Trophoblast cell (in vitro differentiated cells and primary cell): ENCODE measurements around the gene HIGD1C.
A peak's percentile ranks its signal among the peaks of the same experiment; 100 is the strongest.

ENCODE experiments used
- DNase-seq, 2 donors: peaks; one replicate each; pipeline ENCODE4 v3.0.0-alpha.2; 2016
- H2AFZ ChIP-seq: 2 replicates; pipeline ENCODE4 v1.6.1; 2013; ENCODE audit warnings: low read length, moderate library complexity, mild to moderate bottlenecking; ENCODE audit not compliant: insufficient read depth, poor library complexity
- H2AK5ac ChIP-seq: 2 replicates; pipeline ENCODE4 v1.6.1; 2013; ENCODE audit warnings: mild to moderate bottlenecking, low read length
- H2BK120ac ChIP-seq: 2 replicates; pipeline ENCODE4 v1.6.1; 2013; ENCODE audit warnings: low read length, mild to moderate bottlenecking, moderate library complexity; ENCODE audit not compliant: insufficient read depth, poor library complexity
- H2BK12ac ChIP-seq: 2 replicates; pipeline ENCODE4 v1.6.1; 2013; ENCODE audit warnings: mild to moderate bottlenecking, low read length, moderate library complexity
- H2BK5ac ChIP-seq: 2 replicates; pipeline ENCODE4 v1.6.1; 2013; ENCODE audit warnings: low read length, low read depth, moderate library complexity, mild to moderate bottlenecking; ENCODE audit not compliant: poor library complexity
- H3K14ac ChIP-seq: 2 replicates; pipeline ENCODE4 v1.6.1; 2013; ENCODE audit warnings: mild to moderate bottlenecking, low read length
- H3K18ac ChIP-seq: 2 replicates; pipeline ENCODE4 v1.6.1; 2013; ENCODE audit warnings: mild to moderate bottlenecking, low read length
- H3K23ac ChIP-seq: 2 replicates; pipeline ENCODE4 v1.6.1; 2013; ENCODE audit warnings: low read length
- H3K27ac ChIP-seq: 2 replicates; pipeline ENCODE4 v1.5.1; 2013; ENCODE audit warnings: low read depth, mild to moderate bottlenecking, inconsistent platforms, low read length, moderate library complexity
- H3K27me3 ChIP-seq: 2 replicates; pipeline ENCODE4 v1.6.1; 2013; ENCODE audit warnings: inconsistent platforms, mild to moderate bottlenecking, low read length, moderate library complexity; ENCODE audit not compliant: insufficient read depth
- H3K36me3 ChIP-seq, 2 experiments: 1 replicate in 1 of 2; 2 replicates in 1 of 2; pipeline ENCODE4 v1.6.1; 2013; ENCODE audit warnings: low read length in 2 of 2, mild to moderate bottlenecking in 2 of 2, moderate library complexity in 1 of 2; ENCODE audit not compliant: insufficient read depth in 2 of 2, control insufficient read depth in 1 of 2
- H3K4ac ChIP-seq: 2 replicates; pipeline ENCODE4 v1.6.1; 2013; ENCODE audit warnings: low read depth, mild to moderate bottlenecking, low read length, moderate library complexity
- H3K4me1 ChIP-seq, 2 experiments: 1 replicate in 1 of 2; 2 replicates in 1 of 2; pipeline ENCODE4 v1.6.1; 2013; ENCODE audit warnings: low read length in 2 of 2, mild to moderate bottlenecking in 2 of 2, moderate library complexity in 1 of 2; ENCODE audit not compliant: insufficient read depth in 2 of 2, control insufficient read depth in 1 of 2
- H3K4me2 ChIP-seq: 2 replicates; pipeline ENCODE4 v1.6.1; 2013; ENCODE audit warnings: inconsistent platforms, mild to moderate bottlenecking, low read length, moderate library complexity
- H3K4me3 ChIP-seq: 2 replicates; pipeline ENCODE4 v1.5.1; 2013; ENCODE audit warnings: mild to moderate bottlenecking, low read depth, low read length, inconsistent platforms
- H3K79me1 ChIP-seq: one replicate; pipeline ENCODE4 v1.6.1; 2013; ENCODE audit warnings: low read length
- H3K79me2 ChIP-seq: 2 replicates; pipeline ENCODE4 v1.6.1; 2013; ENCODE audit warnings: low read length, mild to moderate bottlenecking; ENCODE audit not compliant: control insufficient read depth, insufficient read depth, poor library complexity
- H3K9ac ChIP-seq: 2 replicates; pipeline ENCODE4 v1.6.1; 2013; ENCODE audit warnings: mild to moderate bottlenecking, low read length
- H3K9me3 ChIP-seq: 2 replicates; pipeline ENCODE4 v1.6.1; 2013; ENCODE audit warnings: low read depth, mild to moderate bottlenecking, control low read depth, inconsistent platforms, low read length; ENCODE audit not compliant: insufficient read depth
- H4K12ac ChIP-seq: 2 replicates; pipeline ENCODE4 v1.6.1; 2013; ENCODE audit warnings: low read depth, mild to moderate bottlenecking, low read length, moderate library complexity
- H4K8ac ChIP-seq: 2 replicates; pipeline ENCODE4 v1.6.1; 2013; ENCODE audit warnings: low read depth, mild to moderate bottlenecking, low read length, moderate library complexity
- H4K91ac ChIP-seq: one replicate; pipeline ENCODE4 v1.6.1; 2013; ENCODE audit warnings: low read depth, mild to moderate bottlenecking, low read length, moderate library complexity
- WGBS: extraction: QIAGEN DNeasy Blood & Tissue Kit; methylation state at CpG from one replicate; pipeline ENCODE4 v1.1.7; 2013; ENCODE audit warnings: missing lambda C conversion rate; ENCODE audit not compliant: insufficient read length, insufficient coverage; ENCODE audit errors: extremely low coverage; 5-methylcytosine and 5-hydroxymethylcytosine counted together

Gene HIGD1C

DNA sequence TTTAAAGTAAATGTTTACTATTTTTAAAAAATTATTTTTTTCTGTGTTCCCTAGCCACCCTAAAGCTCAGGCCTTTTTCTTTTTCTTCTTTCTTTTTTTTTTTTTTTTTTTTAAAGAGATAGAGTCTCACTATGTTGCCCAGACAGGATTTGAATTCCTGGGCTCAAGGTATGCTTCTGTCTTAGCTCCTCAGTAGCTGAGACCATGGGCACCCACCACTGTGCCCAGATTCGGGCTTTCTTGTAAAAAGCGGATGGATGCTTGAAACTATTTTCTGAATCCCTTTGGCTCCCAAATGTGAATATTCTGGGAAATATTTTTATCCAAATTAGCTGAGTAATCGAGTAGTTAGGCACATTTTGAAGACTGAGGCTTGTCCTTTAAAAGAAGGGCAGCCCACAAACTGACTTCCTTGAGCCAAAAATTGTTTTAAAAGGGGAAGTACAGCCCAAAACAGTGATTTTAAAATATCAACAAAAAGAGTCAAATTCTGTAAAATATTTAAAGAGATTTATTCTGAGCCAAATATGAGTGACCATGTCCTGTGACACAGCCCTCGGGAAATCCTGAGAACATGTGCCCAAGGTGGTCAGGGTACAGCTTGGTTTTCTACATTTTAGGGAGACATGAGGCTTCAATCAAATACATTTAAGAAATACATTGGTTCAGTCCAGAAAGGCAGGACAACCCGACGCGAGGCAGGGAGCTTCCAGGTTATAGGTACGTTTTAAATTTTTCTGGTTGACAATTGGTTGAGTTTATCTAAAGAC is 28.8 kb upstream of the HIGD1C start:
- Histone ChIP-seq H3K27ac (peak overlapping the region; percentile 92), H3K27me3 (no peaks in the 10 kb centered on the region), H3K4me1 (peaks cover 28 to 31% of the 10 kb centered on the region in 2 experiments), H3K4ac (peak overlapping the region; percentile 69), H4K8ac (peak overlapping the region; percentile 77), H4K91ac (peak overlapping the region; percentile 83), H2BK120ac (peak overlapping the region; percentile 96), H2BK12ac (peak overlapping the region; percentile 100), H4K12ac (peak overlapping the region; percentile 30), H3K4me3 (no peak overlapping the region), H3K79me1 (peaks cover 36% of the 10 kb centered on the region), H2BK5ac (peak overlapping the region; percentile 89), H3K23ac (no peak overlapping the region), H3K4me2 (peak overlapping the region; percentile 17), H3K9me3 (no peaks in the 10 kb centered on the region), H3K18ac (peak overlapping the region; percentile 82), H3K14ac (peak overlapping the region; percentile 84), H3K36me3 (no peaks in the 10 kb centered on the region), H2AK5ac (peak overlapping the region; percentile 98), H2AFZ (no peak overlapping the region), H3K79me2 (peaks cover 16% of the 10 kb centered on the region), H3K9ac (no peak overlapping the region)
- no peak for DNase-seq
- no CpG with 5 or more reads among the region's 8 CpGs for WGBS

GRCh38 chr12:50924131-50924438 is 28.3 kb upstream of the HIGD1C start:
- Histone ChIP-seq H3K4ac (no peak overlapping the region), H2BK120ac (peak overlapping the region; percentile 97), H3K36me3 (no peaks in the 10 kb centered on the region), H4K91ac (peak overlapping the region; percentile 74), H3K14ac (peak overlapping the region; percentile 34), H3K4me3 (no peak overlapping the region), H3K79me2 (peaks cover 16% of the 10 kb centered on the region), H2AFZ (peak overlapping the region; percentile 71), H3K18ac (no peak overlapping the region), H2BK12ac (peak overlapping the region; percentile 95), H3K23ac (no peak overlapping the region), H3K4me1 (peaks cover 26 to 32% of the 10 kb centered on the region in 2 experiments), H3K9ac (no peak overlapping the region), H3K9me3 (no peaks in the 10 kb centered on the region), H2AK5ac (no peak overlapping the region), H3K27me3 (no peaks in the 10 kb centered on the region), H3K4me2 (peak overlapping the region; percentile 17), H4K8ac (peak overlapping the region; percentile 82), H3K79me1 (peaks cover 37% of the 10 kb centered on the region), H3K27ac (peak overlapping the region; percentile 92), H4K12ac (no peak overlapping the region), H2BK5ac (peak overlapping the region; percentile 87)
- no peak for DNase-seq
- WGBS = no CpG with 5 or more reads among the region's 4 CpGs

GRCh38 chr12:50924439-50925341 is 27.7 kb upstream of the HIGD1C start:
- H3K4me2 ChIP-seq = peak overlapping the region; percentile 47
- peaks cover 24 to 31% of the 10 kb centered on the region in 2 experiments for H3K4me1 ChIP-seq
- peaks cover 14% of the 10 kb centered on the region for H3K79me2 ChIP-seq
- no peak overlapping the region for H3K23ac ChIP-seq
- H3K4ac ChIP-seq = peak overlapping the region; percentile 94
- peaks cover 37% of the 10 kb centered on the region for H3K79me1 ChIP-seq
- peak overlapping the region; percentile 93 for H3K18ac ChIP-seq
- H3K27ac ChIP-seq = peak overlapping the region; percentile 92
- peak in 1 of 2 donors; percentile 43 for DNase-seq
- peak overlapping the region; percentile 79 for H4K91ac ChIP-seq
- H3K36me3 ChIP-seq = no peaks in the 10 kb centered on the region
- H3K9ac ChIP-seq = no peak overlapping the region
- H2BK120ac ChIP-seq = peak overlapping the region; percentile 85
- no CpG with 5 or more reads among the region's 13 CpGs for WGBS
- H2AK5ac ChIP-seq = peak overlapping the region; percentile 69
- H3K14ac ChIP-seq = peak overlapping the region; percentile 93
- no peaks in the 10 kb centered on the region for H3K9me3 ChIP-seq
- no peaks in the 10 kb centered on the region for H3K27me3 ChIP-seq
- H3K4me3 ChIP-seq = peak overlapping the region; percentile 47
- peak overlapping the region; percentile 82 for H4K8ac ChIP-seq
- H4K12ac ChIP-seq = peak overlapping the region; percentile 86
- H2AFZ ChIP-seq = peak overlapping the region; percentile 24
- peak overlapping the region; percentile 87 for H2BK5ac ChIP-seq
- peak overlapping the region; percentile 95 for H2BK12ac ChIP-seq

GRCh38 chr12:50925342-50925651 is 27.0 kb upstream of the HIGD1C start:
- H2BK5ac ChIP-seq = peak overlapping the region; percentile 75
- peak overlapping the region; percentile 86 for H4K12ac ChIP-seq
- peak overlapping the region; percentile 85 for H2BK120ac ChIP-seq
- no CpG with 5 or more reads among the region's 7 CpGs for WGBS
- peak overlapping the region; percentile 79 for H4K91ac ChIP-seq
- H2BK12ac ChIP-seq = peak overlapping the region; percentile 91
- H3K4me1 ChIP-seq = peaks cover 28 to 29% of the 10 kb centered on the region in 2 experiments
- no peak overlapping the region for H3K23ac ChIP-seq
- H3K4me2 ChIP-seq = peak overlapping the region; percentile 47
- H3K27ac ChIP-seq = peak overlapping the region; percentile 92
- peak overlapping the region; percentile 93 for H3K14ac ChIP-seq
- no peaks in the 10 kb centered on the region for H3K27me3 ChIP-seq
- H3K4ac ChIP-seq = peak overlapping the region; percentile 94
- peak overlapping the region; percentile 93 for H3K18ac ChIP-seq
- no peak for DNase-seq
- H3K36me3 ChIP-seq = peaks cover 0 to 1% of the 10 kb centered on the region in 2 experiments
- H3K4me3 ChIP-seq = peak overlapping the region; percentile 47
- H4K8ac ChIP-seq = peak overlapping the region; percentile 76
- H2AK5ac ChIP-seq = peak overlapping the region; percentile 69
- peaks cover 14% of the 10 kb centered on the region for H3K79me2 ChIP-seq
- no peak overlapping the region for H2AFZ ChIP-seq
- H3K79me1 ChIP-seq = peaks cover 37% of the 10 kb centered on the region
- H3K9ac ChIP-seq = no peak overlapping the region
- H3K9me3 ChIP-seq = no peaks in the 10 kb centered on the region
